Measurements from ENCODE around the gene PRR15L. TPM values are rescaled to one million over a fixed set of nuclear protein-coding genes. Genes with fewer than 3 reads are reported as not detected.
A peak's percentile ranks its signal among the peaks of the same experiment; 100 is the strongest.

Gene PRR15L
- total RNA-seq, 1 donor from 2014 or later, result not detected

GRCh38 chr17:47964856-47965255 lies 7.2 kb upstream of the PRR15L start:
- DNase-seq (ENCODE audit: low spot score in 2 of 2) (no peak), FAIRE-seq (no peak)

- DNase-seq (ENCODE audit: low spot score in 2 of 2), result no peak
- FAIRE-seq, result no peak
Observed at GRCh38 chr17:47962901-47963300, 5.2 kb upstream of the PRR15L start.

GRCh38 chr17:47961406-47961805 lies 3.7 kb upstream of the PRR15L start:
- FAIRE-seq, result no peak
- DNase-seq (ENCODE audit: low spot score in 2 of 2), result no peak

GRCh38 chr17:47959825-47960655 lies 2.4 kb upstream of the PRR15L start:
- FAIRE-seq (no peak), DNase-seq (ENCODE audit: low spot score in 2 of 2) (no peak)

GRCh38 chr17:47956791-47957590 lies 692 bp downstream of the PRR15L start:
- FAIRE-seq, result no peak
- no peak for DNase-seq (ENCODE audit: low spot score in 2 of 2)

GRCh38 chr17:47955497-47956461 lies 1.9 kb downstream of the PRR15L start:
- FAIRE-seq, result no peak
- DNase-seq (ENCODE audit: low spot score in 2 of 2), result no peak

- DNase-seq (ENCODE audit: low spot score in 2 of 2) (no peak), FAIRE-seq (no peak)
Observed at GRCh38 chr17:47953909-47954308, 3.8 kb downstream of the PRR15L start.

- FAIRE-seq (no peak), DNase-seq (ENCODE audit: low spot score in 2 of 2) (no peak)
Observed at GRCh38 chr17:47952171-47953021, 5.3 kb downstream of the PRR15L start.

- FAIRE-seq (no peak), DNase-seq (ENCODE audit: low spot score in 2 of 2) (no peak)
Observed at GRCh38 chr17:47950448-47950847, 7.2 kb downstream of the PRR15L start.

GRCh38 chr17:47949946-47950345 lies 7.7 kb downstream of the PRR15L start:
- FAIRE-seq, result no peak
- DNase-seq (ENCODE audit: low spot score in 2 of 2), result no peak

GRCh38 chr17:47949197-47949759 lies 8.4 kb downstream of the PRR15L start:
- FAIRE-seq, result no peak
- DNase-seq (ENCODE audit: low spot score in 2 of 2), result peak; percentile 48 to 73

GRCh38 chr17:47948706-47949196 lies 8.9 kb downstream of the PRR15L start:
- FAIRE-seq, result no peak
- no peak for DNase-seq (ENCODE audit: low spot score in 2 of 2)

- no peak for FAIRE-seq
Observed at GRCh38 chr17:47946929-47947397, 10.7 kb downstream of the PRR15L start.

GRCh38 chr17:47946516-47946915 lies 11.2 kb downstream of the PRR15L start:
- DNase-seq (ENCODE audit: low spot score in 2 of 2), result no peak
- no peak for FAIRE-seq

More at GRCh38 chr17:47946929-47947397, 10.7 kb downstream of the PRR15L start:
- DNase-seq (ENCODE audit: low spot score in 2 of 2), result peak in 1 of 2 donors; percentile 82

- DNase-seq (ENCODE audit: low spot score in 2 of 2) (no peak), FAIRE-seq (no peak)
Observed at GRCh38 chr17:47945529-47946508, 11.9 kb downstream of the PRR15L start.

- no peak for DNase-seq (ENCODE audit: low spot score in 2 of 2)
- no peak for FAIRE-seq
Observed at GRCh38 chr17:47945080-47945479, 12.6 kb downstream of the PRR15L start.

- DNase-seq (ENCODE audit: low spot score in 2 of 2) (no peak), FAIRE-seq (no peak)
Observed at GRCh38 chr17:47942568-47942967, 15.1 kb downstream of the PRR15L start.

GRCh38 chr17:47942096-47942510 lies 15.6 kb downstream of the PRR15L start:
- no peak for FAIRE-seq
- no peak for DNase-seq (ENCODE audit: low spot score in 2 of 2)
